NB4 (cell line): ENCODE data around the gene SIMC1.

ENCODE experiments used
- CTCF ChIP-seq: IDR thresholded peaks from one replicate; pipeline ENCODE4 v1.5.1; 2012; ENCODE audit warnings: low read depth, low read length
- MYC ChIP-seq: IDR thresholded peaks from 2 replicates; pipeline ENCODE4 v1.6.1; 2011; ENCODE audit warnings: low read depth, low read length
- POLR2A ChIP-seq: IDR thresholded peaks from 2 replicates; pipeline ENCODE4 v1.6.1; 2011; ENCODE audit warnings: mild to moderate bottlenecking; ENCODE audit not compliant: insufficient read length; ENCODE audit errors: extremely low read depth

- TF ChIP-seq CTCF (no peak), POLR2A (no peak), MYC (no peak)
Observed at GRCh38 chr5:176362233-176362490, 123.9 kb downstream of the SIMC1 start.
